ENCODE results near the gene ANKRD60.
A peak's percentile ranks its signal among the peaks of the same experiment; 100 is the strongest.

Gene ANKRD60, protein sequence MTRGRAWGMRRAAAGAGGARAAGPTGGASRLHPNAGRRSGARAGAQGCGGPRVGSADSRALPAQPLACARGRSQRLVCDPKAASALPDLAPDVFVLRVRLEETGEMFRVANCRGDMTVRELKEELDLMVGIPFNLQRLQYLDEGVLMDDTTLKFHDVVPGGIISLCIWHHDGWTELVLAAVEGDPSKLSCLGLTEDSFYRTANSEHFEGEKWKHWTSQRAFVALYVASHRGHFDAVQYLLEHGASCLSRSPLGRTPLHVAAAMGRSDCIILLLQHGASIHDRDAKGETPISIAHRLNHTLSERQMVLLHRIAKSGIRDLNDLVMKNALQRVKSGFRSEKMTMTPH

DNA sequence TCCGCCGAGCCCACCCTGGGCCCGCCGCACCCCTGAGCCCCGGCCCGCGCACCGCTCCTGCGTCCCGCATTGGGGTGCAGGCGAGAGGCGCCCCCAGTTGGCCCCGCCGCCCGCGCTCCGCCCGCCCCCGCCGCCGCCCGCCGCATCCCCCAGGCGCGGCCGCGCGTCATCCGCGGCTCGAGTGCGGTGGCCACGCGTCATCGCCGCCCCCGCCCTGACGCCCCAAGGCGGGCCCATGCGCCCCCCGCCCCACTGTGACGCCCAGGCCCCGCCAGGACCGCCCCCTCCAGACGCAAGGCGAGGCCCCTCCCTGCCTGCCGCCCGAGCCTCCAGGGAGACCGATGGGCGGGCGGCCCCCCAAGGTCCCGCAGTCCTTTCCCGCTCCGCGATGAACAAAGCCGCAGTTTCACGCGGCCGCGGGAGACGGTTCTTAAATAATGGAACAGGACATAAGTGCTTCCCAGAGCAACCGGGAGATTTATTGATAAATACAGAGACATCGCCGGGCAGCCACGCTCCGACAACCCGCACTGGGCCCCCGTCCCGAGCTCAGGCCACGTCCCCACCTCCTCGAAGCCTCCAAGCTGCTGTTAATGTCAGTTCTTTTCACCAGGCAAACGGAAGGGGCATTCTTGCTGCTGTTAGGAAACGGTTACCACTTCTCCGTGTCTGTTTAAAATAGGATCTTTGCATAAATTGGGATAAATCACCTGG lies at the start of gene ANKRD60:
Gene ANKRD60, minus strand, starts transcription at position 170 of the 714 bp plus-strand sequence. Its CDS starts 0 bp downstream, at position 170.
- no peak for DNase-seq

DNA sequence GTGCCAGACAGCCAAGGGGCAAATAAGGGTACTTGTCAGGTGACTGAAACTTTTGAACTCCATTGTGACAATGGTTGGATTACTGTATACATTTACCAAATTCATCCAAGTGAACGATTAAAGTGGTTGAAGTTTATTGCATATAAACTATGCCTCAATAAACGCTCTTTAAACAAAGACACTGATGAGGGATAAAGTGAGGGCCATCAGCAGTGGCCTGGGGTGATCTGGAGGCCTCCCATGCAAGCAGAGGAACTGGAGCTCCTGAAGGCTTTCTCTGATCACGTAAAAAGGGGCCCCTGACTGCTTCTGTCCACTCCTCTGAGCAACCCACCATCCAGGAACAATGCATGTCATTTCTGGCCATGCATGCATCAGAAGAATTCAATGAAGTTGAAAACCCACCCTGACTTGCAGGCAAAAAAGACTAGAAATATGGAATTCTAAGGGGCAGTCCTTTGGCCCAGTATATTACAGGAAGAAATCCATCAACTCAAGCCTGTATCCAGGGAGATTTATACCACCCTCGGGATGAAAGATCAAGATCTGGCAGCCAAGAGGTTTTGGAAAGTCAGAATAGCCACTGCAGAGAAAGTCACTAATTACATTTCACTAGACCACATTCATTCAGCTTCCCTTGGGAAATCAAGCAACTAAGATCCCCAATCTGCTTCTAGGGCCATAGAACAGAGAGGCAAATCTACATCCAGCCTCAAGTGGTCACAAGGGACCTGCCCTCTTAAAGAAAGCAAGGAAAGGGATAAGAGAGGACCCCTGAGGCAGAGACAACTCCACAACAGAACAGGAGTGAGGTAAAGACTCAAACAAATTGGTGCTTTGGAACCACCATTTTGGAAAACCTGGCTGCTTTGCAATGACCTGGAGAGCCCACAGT lies 49.4 kb upstream of the ANKRD60 start:
- DNase-seq: no peak

DNA sequence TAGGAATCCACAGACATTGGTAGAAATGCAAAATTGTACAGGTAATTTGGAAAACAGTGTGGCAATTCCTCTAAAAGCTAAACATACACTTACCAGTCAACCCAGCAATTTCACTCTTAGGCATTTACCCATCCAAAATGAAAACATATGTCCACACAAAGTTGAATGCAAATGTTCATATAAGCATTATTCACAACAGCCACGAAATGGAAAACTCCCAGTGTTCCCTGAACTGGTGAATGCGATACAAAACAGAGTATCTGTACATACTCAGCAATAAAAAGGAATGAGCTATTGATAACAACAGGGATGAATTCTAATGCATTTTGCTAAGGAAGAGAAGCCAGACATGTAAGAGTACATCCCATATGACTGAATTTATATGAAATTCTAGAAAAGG lies 48.7 kb upstream of the ANKRD60 start:
- no peak for DNase-seq

GRCh38 chr20:58274384-58274783 lies 45.9 kb upstream of the ANKRD60 start:
- DNase-seq: no peak

GRCh38 chr20:58271606-58272351 lies 43.3 kb upstream of the ANKRD60 start:
- no peak for DNase-seq

- no peak for DNase-seq
Observed at GRCh38 chr20:58268936-58269619, 40.6 kb upstream of the ANKRD60 start.

DNA sequence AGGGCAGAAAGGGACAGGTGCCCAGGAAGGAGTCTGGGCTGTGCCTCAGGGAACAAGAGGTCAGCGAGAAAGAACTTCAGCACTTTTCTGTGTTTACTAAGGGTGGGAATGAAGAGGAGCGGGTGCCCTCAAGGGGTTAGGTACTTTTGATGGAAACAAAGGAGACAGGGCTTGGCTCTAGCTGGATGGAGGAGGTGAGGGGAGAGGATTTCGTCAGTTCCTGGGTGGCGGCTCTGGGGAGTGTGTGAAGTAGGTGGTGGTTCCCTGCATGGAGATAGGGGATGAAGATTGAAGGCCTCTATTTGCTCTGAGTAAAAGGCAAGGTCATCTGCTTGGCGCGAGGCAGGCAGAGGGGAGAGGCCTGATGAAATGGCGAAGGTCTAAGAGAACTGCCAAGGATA lies 40.0 kb upstream of the ANKRD60 start:
- DNase-seq: no peak

DNA sequence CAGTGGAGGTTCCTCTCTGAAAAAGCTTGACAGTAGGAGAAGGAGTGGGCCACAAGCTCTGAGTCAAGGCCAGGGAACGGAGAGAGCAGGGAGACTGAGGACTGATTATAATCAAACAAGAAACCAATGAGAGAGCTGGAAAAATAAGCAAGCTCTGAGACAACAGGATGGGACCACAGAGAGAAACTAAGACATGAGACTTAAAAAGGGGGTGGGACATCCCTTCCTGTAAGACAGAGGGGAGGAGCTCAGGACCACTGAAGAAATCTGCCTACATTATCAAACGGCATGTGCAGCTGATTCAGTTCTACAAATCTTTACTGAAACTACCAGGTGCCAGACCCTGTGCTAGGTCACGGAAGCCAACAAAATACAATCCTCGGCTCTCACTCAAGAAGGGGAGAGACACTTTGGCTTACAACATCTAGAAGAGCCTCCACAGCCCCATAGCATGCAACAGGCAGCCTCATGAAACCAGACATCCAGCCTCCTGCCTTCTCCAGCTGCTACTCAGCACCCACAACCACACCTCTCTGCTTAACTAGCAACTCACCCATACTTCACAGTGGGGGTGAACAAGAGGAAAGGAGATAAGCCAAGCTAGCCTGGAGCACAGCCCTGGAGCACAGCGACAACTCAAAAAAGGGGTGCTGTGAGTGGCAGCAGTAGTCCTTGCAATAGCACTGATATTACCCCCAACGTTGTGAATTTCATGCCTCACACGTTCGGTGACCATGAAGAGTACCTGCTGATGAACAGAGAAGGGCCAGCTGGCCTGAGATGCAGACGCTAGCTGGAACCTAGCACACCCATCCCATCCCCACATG lies 39.1 kb upstream of the ANKRD60 start:
- DNase-seq: no peak

DNA sequence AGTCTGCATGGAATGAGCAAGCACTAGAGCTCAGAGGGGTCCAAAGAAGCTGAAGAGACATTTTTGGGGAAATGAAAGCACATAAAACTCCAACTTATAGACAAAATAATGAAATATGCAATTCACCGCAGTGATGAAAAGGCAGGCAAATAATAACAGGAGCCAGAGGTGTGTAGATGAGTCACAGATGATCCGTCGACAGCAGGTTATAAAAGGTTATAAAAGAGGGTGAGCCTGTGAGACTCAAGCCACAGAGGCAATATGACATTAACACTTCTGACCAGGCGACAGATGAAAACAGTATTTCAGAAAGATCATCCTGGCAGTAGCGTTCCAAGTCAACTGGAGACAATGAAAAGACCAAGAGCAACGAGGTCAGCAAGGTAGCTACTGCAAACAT lies 35.8 kb upstream of the ANKRD60 start:
- no peak for DNase-seq

DNA sequence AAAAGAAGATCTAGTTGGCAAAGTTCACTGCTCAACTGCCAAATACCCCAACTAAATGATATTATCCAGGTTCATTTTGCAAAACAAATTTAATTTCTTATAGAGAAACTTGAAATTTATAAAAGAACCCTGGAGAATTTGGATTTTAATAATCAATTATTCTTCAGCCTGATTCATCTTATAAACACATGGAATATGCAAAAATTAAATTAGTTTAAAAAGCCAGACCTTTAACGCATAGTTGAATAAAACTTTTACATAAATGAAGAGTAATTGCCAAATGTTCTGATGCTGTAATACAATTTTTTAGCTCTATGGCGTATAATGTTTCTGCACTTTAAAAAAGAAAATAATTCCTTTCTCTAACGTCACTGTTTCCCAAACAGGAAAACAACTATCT lies 33.2 kb upstream of the ANKRD60 start:
- DNase-seq: no peak

DNA sequence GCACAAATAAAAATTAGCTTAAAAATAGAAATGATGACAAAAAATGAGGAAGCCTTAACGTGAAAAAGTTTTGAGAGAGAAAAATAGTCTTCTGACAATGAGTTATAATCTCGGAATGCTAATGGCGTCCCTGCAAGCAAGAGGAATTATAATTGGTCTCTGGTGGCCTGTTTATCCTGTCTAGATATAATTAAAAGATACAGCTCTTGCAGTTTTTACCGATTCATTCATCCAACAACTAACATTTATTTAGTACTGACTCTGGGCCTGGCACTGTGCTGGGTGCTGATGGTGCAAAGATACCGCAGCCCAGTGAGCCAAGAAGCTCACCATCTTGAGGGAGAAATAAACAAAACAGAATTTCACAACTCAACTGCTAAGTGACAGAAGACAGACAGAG lies 31.6 kb upstream of the ANKRD60 start:
- DNase-seq: no peak

DNA sequence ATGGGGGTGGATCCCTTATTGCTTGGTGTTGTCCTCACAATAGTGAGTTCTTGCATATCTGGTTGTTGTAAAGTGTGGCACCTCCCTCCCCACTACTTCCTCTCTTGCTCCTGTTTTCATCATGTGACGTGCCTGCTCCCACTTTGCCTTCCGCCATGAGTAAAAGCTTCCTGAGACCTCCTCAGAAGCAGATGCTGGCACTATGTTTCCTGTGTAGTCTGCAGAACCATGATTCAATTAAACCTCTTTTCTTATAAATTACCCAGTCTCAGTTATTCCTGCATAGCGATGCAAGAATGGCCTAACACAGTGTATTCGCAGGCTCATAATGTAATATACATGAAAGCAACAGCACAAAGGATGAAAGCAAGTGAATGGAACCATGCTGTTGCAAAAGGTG lies 28.4 kb upstream of the ANKRD60 start:
- no peak for DNase-seq

DNA sequence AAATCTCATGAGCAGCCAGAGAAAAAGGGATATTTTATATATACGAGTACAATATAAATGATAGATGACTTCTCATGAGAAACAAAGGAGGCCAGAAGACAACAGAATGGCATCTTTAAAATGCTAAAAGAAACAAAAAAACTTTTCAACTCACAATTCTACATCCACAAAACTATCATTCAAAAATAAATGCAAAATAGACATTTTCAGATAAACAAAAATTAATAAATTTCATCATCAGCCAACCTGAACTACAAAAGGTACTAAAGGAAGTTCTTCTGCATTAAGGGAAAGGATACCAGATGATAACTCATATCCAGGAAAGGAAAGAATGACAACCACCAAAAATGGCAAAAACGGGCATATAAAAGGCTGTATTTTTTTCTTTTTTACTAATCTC lies 27.9 kb upstream of the ANKRD60 start:
- DNase-seq: no peak

DNA sequence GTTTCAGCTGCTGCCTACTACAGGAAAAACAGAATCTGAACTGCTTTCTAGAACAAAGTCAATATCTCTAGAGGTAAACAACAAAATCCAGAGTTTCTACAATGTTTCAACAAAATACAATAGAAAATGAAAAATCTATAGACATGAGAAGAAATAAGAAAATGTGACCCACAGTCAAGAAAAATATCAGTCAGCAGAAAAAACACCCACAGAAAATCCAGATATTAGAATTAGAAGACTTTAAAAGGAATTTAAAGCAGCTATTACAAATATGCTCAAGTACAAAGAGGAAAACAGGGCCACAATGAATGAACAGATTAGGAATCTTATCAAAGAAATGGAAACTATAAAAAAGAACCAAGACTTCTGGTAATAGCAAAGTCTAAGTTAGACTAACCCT lies 26.4 kb upstream of the ANKRD60 start:
- DNase-seq: no peak

- peak; percentile 55 for DNase-seq
Observed at GRCh38 chr20:58251979-58252591, 23.6 kb upstream of the ANKRD60 start.

- no peak for DNase-seq
Observed at GRCh38 chr20:58251348-58251978, 23.0 kb upstream of the ANKRD60 start.

DNA sequence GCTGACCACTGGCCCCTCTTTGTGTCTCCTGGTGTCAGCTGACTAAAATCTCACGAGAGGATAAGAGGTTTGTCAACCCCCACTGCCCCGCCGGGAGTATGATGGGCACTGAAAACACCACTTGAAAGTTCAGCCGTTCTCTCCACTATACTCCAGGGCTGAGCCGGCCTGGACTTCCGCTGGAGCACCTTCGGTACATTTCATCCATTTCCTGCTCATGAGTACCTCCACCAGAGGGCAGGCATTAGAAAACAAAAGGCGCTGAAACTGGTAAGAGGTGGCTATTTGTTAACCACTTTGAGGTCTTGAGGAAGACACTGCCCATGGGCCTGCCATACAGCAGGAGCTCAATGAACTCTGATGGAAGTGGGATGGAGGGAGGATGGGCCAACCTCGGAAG lies 17.9 kb upstream of the ANKRD60 start:
- no peak for DNase-seq

DNA sequence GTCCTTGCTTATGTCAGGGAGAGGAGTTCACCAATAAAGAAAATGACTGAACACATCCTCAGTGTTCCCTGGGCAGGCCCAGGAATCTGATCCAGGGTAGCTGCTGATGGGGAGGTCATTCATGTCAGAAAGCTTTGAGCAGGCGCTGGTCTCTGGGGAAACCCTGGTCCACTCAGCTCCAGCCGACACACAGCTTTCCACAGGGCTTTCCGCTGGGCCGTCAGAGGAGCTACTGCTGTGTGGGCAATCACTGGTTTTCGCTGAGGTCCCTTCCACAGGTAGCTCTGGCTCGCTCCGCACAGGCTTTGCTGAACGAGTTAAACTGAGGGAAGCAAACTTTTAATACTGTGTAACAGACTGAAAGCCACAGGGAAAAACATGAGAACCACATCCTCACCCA lies 17.5 kb upstream of the ANKRD60 start:
- DNase-seq: no peak

DNA sequence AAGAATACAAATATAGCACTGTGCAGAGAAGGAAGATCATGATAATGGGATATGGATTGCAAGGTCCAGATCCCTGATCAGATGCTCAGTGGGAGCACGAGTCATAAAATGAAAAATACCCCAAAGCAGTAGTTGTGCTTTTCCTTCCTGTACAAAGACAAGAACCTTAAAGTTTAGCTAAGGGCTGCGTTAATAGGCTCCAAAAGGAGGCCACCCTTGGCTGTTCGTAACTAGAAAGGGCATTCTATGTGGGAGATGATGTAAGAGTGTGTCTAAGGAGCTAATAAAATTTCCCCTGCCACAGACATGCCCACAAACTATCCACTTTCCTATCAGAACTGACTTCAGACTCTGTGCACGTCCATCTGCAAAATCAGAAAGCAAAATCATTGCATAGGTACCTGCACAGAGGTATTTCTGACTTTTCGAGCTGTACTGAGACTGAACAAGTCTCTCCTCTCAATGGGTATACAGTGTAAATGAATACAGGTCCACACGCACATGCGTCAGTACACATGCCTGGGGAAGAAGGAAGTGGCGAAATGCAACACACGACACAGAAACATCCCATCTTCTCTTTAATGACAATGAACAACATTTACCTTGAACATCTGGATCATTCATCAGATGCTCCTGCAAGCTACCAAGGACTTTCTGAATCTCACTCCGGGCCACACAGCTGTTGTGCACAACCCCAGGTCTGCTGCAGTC lies 16.9 kb upstream of the ANKRD60 start:
- no peak for DNase-seq

Measured in 8988T (cell line).